GM18526 (cell line): ENCODE results near the gene KLF9.

ENCODE experiments used
- POLR2A ChIP-seq: IDR thresholded peaks from 3 replicates; pipeline ENCODE4 v1.6.1; 2011; ENCODE audit not compliant: insufficient read length; ENCODE audit errors: extremely low read depth

KLF9 gene

DNA sequence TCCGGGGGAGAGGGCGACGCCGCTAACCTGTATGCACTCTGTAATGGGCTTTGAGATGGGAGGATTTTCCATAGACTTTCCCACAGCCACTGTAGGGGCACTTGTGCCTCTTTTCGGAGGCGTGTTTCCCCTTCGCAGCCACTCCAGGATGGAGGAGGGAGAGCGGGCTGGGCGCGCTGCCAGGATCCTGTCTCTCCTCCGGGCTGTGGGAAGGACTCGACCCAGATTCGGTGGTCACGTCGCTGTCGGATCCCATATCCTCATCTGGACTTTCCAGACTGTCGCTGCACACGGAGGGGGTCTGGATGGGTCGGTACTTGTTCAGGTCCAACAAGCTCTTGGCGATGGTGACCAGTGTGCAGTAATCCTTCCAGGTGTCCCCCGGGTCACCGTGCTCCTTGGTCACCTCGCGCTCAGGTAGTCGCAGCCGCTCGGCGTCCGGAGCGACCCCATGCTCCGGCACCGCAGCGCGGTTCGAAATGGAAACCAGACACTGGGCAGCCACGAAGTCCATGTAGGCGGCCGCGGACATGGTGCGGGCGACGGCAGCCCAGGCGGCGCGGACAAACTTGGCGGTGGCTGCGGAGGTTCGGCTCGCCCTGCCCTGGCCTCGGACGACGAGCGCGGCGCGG lies 1.5 kb downstream of the KLF9 start:
- TF ChIP-seq POLR2A: no peak

DNA sequence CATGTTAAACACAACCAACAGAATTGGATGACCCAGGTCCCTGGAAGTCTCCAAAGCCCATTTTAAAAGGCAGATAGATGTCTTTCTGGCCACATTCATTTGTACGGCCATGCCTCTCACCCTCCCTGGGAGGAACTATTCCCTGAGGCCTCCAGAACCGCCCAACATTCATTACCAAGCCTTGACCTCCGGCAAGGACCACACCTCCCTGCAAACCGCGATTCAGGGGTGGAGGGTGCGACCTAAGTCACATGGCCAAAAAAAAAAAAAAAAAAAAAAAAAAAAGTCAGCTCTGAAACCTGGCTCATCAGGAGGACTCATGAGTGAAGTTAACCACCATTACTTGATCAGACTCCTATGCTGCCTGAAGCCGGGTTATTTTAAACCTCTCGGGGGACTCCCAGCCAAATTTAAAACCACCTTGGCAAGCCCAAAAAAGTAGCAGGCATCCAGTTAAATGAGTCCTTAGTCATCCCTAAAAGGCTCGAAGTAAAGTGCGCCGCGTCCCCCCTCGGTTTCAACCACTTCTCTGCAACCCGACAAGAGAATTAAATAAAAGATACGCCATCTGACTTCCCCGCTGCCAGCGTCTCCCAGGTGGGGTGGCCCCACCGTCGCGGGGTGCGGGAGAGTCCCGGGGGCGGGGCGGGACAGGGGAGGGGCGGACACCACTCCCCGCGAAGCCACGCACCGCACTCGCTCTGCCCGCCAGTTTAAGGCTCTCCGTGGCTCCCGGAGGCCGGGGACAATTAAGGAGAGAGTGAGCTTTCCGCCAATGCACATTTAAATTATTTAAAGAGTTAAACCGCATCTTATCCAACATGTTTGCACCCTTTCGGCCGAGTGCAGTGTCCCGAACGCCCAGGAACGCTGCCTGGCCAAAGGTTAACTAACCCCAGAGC lies 2.3 kb downstream of the KLF9 start:
- no peak for TF ChIP-seq POLR2A

DNA sequence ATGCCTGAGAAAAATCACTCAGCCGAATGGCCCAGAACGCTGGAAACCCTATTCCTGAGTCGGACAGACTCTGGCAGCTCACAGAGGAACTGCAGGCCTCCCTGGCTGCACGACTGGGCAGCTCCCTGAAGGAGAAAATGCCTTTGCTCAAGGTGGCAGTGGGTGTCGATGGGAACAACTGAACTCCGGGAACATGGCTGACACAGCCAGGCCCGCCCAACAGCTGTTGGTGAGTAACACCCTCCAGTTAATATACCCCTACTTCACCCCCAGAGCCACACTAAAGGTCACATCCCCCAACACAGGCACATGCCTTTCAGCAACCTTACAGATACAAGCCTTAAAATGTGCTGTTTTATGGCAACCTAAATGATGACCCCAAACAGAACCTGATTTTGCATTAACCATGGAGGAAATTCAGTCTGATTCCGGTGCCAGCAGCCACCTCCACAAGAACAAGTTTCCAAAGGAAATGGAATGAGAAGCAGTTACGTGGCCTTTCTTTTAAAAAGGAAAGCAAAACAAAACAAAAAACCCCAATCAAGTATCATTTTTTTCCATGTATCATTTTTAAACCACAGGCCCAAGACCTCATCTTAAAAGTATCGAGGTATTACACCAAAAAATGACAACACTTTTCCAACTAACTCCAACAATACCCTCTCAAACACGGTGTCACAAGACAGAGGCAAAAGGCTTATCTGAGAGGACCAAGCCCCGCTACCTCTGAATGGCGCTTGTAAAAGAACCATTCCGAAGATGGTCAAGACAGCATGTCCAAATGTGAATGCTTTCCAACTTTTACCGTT lies 3.1 kb downstream of the KLF9 start:
- no peak for TF ChIP-seq POLR2A

DNA sequence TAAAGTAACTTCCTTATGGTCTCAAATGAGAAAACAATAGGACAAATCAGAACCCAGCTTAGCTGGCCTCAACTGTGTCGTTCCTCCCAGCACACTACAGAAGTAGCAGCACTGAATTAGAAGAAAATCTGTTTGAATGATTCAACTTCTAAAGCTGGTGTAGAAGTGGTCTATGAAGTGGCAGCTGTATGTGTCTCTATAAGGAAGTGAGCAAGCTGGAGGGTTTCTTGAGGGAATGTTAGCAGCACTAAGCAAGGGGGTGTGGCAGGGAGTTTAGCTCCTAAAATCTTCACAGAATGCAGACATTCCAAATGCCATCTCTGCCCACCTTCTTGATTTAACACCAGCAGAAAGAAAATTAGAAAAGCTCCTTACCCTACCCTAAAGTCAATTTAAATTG lies 4.1 kb downstream of the KLF9 start:
- no peak for TF ChIP-seq POLR2A

DNA sequence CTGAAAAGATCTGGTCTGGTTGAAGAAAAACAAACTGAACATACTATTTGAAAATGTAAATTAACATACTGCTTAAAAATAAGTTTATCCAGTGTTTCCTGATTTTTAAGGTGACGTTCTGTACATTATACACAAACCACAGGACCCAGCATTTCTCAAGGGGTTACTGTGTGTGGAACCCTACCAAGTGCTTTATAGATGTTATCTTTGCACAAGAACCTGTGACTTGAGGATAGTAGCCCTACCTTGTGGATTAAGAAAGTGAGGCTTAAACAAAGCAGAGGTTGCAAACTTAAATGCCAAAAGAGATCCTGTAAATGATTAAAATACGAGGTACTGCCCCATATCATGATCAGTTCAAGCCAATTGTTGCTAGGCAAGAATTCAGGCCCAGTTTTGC lies 4.7 kb downstream of the KLF9 start:
- TF ChIP-seq POLR2A: no peak

DNA sequence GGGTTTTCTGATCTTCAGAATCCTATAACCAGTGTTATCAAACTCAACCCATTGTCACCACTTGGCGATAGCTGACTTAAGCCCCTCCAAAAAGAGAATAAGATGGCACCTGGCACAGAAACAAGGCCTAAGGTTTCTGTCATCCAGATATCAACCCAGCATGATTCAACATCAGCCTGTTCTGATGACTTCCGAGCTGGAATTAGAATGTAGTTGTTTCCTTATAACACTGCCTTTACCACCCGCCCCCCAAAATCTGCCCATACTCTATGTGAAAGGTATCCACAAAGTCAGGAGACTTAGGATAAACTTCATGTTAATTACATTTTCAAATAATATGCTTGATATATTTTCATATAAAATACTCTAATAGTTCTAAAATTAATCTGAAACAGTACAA lies 5.2 kb downstream of the KLF9 start:
- no peak for TF ChIP-seq POLR2A

DNA sequence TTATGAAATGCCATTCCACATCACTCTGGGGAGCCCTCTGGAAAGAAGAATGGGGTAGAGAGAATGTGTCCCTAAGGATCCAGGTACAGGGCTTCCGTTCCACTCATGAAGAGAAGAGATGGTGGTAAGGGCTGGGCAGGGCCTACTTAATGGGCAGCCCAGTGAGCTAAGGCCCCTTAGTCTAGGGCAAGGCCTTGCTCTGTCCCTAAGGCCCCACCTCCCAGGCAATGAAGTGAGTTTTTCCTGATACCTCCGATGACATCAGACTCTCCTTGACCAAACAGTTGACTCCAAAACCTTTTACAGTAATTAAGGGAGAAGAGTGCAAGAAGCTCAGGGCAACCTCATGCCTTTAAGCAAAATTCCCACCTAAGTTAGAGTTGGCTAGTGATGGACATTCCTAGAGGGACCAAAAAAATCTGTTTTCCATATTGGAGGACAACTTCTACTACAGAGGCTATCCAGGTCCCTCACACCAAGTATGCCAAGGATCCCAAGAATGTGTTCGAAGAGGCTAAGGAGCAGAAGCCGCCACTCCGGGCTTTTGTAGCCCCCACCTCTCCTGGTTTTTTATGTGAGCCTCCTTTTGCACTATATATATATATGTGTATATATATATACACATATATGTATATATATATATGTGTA lies 5.9 kb downstream of the KLF9 start:
- no peak for TF ChIP-seq POLR2A

DNA sequence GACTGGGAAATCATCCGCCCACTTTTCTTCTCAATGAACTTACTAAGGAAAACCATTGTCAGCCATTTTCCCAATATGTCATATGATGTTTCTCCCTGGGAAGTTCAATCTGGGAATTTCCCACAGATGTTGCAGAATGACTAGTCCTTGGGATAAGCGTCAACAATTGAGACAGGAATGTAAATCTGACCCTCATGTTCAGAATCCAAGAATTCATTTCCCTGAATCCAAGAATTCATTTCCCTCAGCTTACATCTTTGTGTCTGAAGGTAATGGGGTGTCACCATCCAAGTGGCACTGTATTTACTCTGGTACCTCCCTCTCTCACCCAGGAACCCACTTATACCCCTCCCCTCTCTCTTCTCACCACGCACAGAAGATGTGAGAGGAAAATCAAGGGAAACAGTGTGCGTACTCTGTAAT lies 7.4 kb downstream of the KLF9 start:
- TF ChIP-seq POLR2A: no peak

DNA sequence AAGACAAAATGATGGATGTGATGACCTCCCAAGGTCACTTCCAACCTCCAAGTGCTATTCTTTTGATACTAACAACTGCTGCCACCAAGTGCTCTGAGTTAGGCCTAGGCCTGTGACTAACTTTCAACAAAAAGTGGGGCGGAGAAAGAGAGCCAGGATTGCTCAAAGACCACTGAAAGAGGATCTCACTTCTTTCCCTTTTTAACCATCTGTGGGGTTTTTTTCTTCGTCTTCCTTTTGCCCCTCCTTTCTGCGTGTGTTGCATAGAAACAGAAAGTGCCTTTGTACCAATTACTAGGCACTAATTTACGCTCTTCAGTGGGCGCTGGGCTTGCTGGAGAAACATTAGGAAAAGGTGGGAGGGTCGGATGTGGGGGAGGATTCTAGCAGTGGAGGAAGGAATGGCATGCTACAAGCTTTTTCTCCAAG lies 8.0 kb downstream of the KLF9 start:
- no peak for TF ChIP-seq POLR2A

DNA sequence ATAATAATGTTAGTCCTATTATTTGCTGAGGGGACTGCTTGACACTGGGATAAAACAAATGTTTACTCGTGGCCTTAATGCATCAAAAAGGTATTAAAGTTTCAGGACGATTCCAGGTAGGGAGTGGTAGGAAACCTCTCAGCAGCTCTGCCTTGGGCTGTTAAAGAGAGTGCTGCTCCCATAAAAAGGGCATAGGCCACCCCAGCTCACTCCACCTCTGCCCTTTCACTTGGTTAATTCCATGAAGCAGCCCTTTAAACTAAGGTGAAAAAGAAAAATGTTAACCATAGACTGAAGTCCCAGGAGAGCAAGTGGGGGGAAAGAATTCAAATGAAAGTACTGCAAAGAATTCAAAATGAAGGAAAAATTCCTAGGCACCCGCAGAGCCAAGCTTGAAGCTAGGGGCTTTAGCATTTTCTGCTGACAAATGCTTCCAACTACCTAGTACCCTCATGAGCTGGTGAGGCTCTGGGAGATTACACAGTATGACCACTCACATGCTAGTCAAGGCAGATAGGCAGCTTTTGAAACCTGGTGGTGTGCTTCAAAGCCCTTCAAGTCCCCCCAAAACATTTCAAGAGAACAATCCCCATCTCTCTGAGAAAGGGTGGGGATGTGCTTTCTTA lies 8.5 kb downstream of the KLF9 start:
- TF ChIP-seq POLR2A: no peak

DNA sequence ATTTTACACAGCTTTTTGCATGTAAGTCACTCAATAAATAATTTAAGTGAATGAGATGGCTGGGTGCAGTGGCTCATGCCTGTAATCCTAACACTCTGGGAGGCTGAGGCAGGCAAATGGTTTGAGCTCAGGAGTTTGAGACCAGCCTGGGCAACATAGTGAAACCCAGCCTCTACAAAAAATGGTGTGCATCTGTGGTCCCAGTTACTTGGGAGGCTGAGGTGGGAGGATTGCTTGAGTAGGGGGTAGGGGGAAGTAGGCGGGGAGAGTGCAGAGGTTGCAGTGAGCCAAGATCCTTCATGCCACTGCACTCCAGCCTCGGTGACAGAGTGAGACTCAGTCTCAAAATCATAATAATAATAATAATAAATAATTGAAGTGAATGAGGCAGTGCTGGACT lies 10.2 kb downstream of the KLF9 start:
- no peak for TF ChIP-seq POLR2A

DNA sequence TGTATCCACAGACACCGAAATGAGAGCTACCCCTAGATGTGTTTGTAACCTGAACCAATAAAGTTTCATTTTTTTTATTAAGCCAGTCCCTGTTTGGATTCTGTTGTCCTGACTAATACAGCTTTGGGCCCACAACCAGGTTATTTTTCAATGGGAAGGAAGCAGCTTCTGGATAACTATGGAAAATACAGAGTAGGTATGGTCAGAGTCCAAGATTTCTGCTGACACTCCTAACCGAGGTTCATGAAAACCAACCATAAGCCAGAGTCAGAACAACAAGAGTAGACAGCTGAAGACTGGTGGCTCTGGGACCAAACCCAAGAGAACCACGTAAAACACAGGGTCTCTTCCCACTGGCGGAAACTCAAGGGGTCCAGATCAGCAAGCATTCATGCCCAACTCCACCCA lies 10.8 kb downstream of the KLF9 start:
- TF ChIP-seq POLR2A: no peak

DNA sequence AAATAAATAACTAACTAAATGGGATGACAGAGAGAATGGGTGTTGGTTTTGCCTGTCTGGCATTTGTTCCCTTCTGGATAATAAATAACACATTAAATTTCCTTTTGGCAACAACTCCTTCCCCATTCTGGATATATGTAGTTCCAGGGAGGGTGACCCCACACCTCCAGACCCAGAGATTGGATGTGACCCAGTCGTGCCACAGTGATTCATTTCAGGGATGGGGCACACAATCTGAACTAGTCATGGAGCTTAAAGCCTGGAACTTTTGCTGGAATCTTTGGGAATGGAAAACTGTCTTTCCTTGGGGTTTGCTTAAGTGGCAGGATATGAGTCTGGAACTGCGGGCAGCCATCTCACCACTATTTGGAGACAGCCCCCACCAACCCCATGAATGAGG lies 11.3 kb downstream of the KLF9 start:
- TF ChIP-seq POLR2A: no peak

DNA sequence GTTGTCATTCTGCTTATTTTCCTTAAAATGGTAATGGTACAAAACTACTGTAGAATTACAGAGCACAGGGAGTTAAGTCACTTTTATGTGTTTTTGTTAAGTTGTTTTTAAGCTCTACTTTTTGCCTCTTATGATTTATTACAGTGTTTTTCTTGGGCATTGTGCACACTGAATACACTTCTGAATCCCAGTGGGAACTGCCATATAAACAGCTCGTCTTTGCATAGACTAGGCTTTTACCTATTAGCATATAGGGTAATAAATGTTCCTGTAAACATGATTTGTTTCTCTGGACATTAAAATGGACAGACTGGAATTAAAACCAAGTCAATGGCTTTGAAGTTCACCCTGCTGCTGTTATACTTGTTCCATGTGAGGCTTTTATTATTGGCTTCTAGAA lies 12.2 kb downstream of the KLF9 start:
- TF ChIP-seq POLR2A: no peak
